ENCODE data around the gene PKHD1.

DNA sequence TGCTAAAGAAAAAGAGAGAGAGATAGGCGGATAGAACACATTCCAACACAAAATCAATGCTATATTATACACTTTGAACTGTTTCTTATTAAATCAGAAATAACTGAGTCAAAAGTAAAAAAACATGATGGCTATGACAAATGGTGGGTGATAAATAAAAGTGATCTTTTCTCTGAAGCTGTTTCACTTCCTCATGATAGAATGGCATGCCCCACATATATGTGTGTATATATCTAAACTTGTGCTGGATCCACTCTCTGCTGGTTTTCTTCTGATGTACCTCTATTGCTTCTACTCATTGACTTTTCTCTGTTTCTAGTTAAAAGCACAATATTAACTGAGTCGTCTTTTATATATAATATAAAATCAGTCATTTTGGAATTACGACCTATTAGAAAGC, 429.9 kb downstream of the PKHD1 start:
- TF ChIP-seq EZH2 (IDR thresholded peaks at IDR 0.05; ENCODE audit: borderline replicate concordance, low read depth, low read length, poor library complexity, severe bottlenecking), result no peak
- TF ChIP-seq, protein P1, sequence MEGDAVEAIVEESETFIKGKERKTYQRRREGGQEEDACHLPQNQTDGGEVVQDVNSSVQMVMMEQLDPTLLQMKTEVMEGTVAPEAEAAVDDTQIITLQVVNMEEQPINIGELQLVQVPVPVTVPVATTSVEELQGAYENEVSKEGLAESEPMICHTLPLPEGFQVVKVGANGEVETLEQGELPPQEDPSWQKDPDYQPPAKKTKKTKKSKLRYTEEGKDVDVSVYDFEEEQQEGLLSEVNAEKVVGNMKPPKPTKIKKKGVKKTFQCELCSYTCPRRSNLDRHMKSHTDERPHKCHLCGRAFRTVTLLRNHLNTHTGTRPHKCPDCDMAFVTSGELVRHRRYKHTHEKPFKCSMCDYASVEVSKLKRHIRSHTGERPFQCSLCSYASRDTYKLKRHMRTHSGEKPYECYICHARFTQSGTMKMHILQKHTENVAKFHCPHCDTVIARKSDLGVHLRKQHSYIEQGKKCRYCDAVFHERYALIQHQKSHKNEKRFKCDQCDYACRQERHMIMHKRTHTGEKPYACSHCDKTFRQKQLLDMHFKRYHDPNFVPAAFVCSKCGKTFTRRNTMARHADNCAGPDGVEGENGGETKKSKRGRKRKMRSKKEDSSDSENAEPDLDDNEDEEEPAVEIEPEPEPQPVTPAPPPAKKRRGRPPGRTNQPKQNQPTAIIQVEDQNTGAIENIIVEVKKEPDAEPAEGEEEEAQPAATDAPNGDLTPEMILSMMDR (conservative IDR thresholded peaks at IDR 0.05; ENCODE audit: low read depth, low read length), result no peak
